ENCODE results near the gene KDR. TPM values are rescaled to one million over a fixed set of nuclear protein-coding genes. Genes with fewer than 3 reads are reported as not detected.

KDR gene
- total RNA-seq, 1 experiment from 2014 or later = 0.52 TPM

DNA sequence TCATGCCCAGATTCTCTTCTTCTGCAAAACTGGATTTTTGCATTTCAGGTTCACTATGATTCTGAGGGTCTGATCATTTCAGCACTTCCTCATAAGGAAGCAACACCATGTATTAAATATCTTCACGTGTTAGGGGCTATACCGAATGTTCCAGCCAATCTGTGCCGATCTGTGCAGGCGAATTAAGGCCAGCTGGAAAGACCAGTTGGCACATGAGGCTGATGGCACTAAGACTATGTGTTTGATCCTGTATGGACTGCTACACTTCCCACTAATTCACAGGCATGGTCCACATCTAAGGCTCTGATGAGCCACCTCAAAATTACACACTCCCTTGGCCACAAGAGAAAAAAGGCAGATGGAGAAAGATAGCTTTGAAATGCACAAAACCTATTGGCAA is 28.8 kb downstream of the KDR start:
- ATAC-seq (no peak), DNase-seq (ENCODE audit: low read depth, low spot score) (no peak)
- Histone ChIP-seq H3K4me1 (ENCODE audit: control insufficient read depth in 1 of 2, insufficient read depth in 2 of 2, low read length in 2 of 2) (no peaks in the 10 kb centered on the region), H3K9me2 (ENCODE audit: insufficient read depth) (no peaks in the 10 kb centered on the region), H3K9ac (ENCODE audit: low read length) (no peak overlapping the region), H3K4me3 (replicated peaks in 1 of 2; ENCODE audit: low read depth in 1 of 2, low read length in 2 of 2) (no peak overlapping the region), H4K20me1 (ENCODE audit: insufficient read depth) (no peaks in the 10 kb centered on the region), H3K4me2 (ENCODE audit: low read length) (no peak overlapping the region), H3K9me3 (ENCODE audit: control insufficient read depth in 1 of 2, insufficient read depth in 1 of 2, low read depth in 1 of 2, low read length in 2 of 2) (no peaks in the 10 kb centered on the region), H3K36me3 (ENCODE audit: control insufficient read depth in 1 of 2, insufficient read depth in 2 of 2, low read length in 2 of 2) (no peaks in the 10 kb centered on the region), H3K27ac (ENCODE audit: low read depth, low read length) (no peak overlapping the region), H3K27me3 (ENCODE audit: insufficient read depth, low read length) (0 out of 2 replicates have a peak, but pooled peaks cover 3% of the 10 kb centered on the region), H3K79me2 (ENCODE audit: insufficient read depth, low read length) (no peaks in the 10 kb centered on the region), H2AFZ (ENCODE audit: low read depth, low read length, poor library complexity, severe bottlenecking) (no peak overlapping the region)
- CTCF ChIA-PET = no interaction called here
- POLR2A ChIA-PET = no interaction called here
- intact Hi-C loops (cut with micrococcal nuclease) = no loop called here
- TF ChIP-seq ZNF274 (IDR thresholded peaks at IDR 0.05; ENCODE audit: low read depth, low read length) (no peak), CEBPB (IDR thresholded peaks at IDR 0.05; ENCODE audit: low read depth) (no peak), SP1 (IDR thresholded peaks at IDR 0.05; ENCODE audit: low read depth) (no peak), FOSL1 (IDR thresholded peaks at IDR 0.05; ENCODE audit: low read depth) (no peak)
- RAD21 ChIA-PET (ENCODE audit: low non-redundant PET in 1 of 2, low total read pairs in 2 of 2, uncharacterized antibody in 2 of 2, unreplicated experiment in 2 of 2) = no interaction called here
- BruUV-seq (replicated peaks) = no TSS peak

GRCh38 chr4:55096045-55096444 is 29.4 kb downstream of the KDR start:
- no peak for ATAC-seq
- no peak for DNase-seq (ENCODE audit: low read depth, low spot score)
- Histone ChIP-seq H3K27me3 (ENCODE audit: insufficient read depth, low read length) (0 out of 2 replicates have a peak, but pooled peaks cover 3% of the 10 kb centered on the region), H3K79me2 (ENCODE audit: insufficient read depth, low read length) (no peaks in the 10 kb centered on the region), H3K9me3 (ENCODE audit: control insufficient read depth in 1 of 2, insufficient read depth in 1 of 2, low read depth in 1 of 2, low read length in 2 of 2) (no peaks in the 10 kb centered on the region), H3K9ac (ENCODE audit: low read length) (no peak overlapping the region), H3K4me2 (ENCODE audit: low read length) (no peak overlapping the region), H3K9me2 (ENCODE audit: insufficient read depth) (no peaks in the 10 kb centered on the region), H3K4me1 (ENCODE audit: control insufficient read depth in 1 of 2, insufficient read depth in 2 of 2, low read length in 2 of 2) (no peaks in the 10 kb centered on the region), H3K36me3 (ENCODE audit: control insufficient read depth in 1 of 2, insufficient read depth in 2 of 2, low read length in 2 of 2) (no peaks in the 10 kb centered on the region), H3K27ac (ENCODE audit: low read depth, low read length) (no peak overlapping the region), H3K4me3 (replicated peaks in 1 of 2; ENCODE audit: low read depth in 1 of 2, low read length in 2 of 2) (no peak overlapping the region), H4K20me1 (ENCODE audit: insufficient read depth) (no peaks in the 10 kb centered on the region), H2AFZ (ENCODE audit: low read depth, low read length, poor library complexity, severe bottlenecking) (no peak overlapping the region)
- intact Hi-C loops (cut with micrococcal nuclease) = no loop called here
- no TSS peak for BruUV-seq (replicated peaks)
- ChIA-PET RAD21 (ENCODE audit: low non-redundant PET in 1 of 2, low total read pairs in 2 of 2, uncharacterized antibody in 2 of 2, unreplicated experiment in 2 of 2) (no interaction called here), POLR2A (no interaction called here), CTCF (no interaction called here)
- TF ChIP-seq CBX3 (IDR thresholded peaks at IDR 0.05; ENCODE audit: low read depth) = no peak
- no peak for TF ChIP-seq EGR1 (IDR thresholded peaks at IDR 0.05; ENCODE audit: low read depth)

Data from HCT116 (cell line).